MM.1S (cell line): ENCODE measurements around the gene GALNT10.

Experiments
- DNase-seq: peaks from one replicate; pipeline ENCODE4 v3.0.0-alpha.2; 2015
- H2AFZ ChIP-seq: fragments of 300-600 bp; sonication (generic); 2 replicates; pipeline ENCODE4 v1.6.0; 2016; ENCODE audit warnings: antibody characterized with exemption, low read length
- H3F3A ChIP-seq: fragments of 300-600 bp; sonication (generic); 2 replicates; pipeline ENCODE4 v1.6.1; 2016; ENCODE audit warnings: mild to moderate bottlenecking, antibody characterized with exemption, low read length, moderate library complexity, mixed read lengths; ENCODE audit not compliant: insufficient read depth
- H3K27ac ChIP-seq: fragments of 300-600 bp; sonication (generic); 2 replicates; pipeline ENCODE4 v1.5.1; 2016; ENCODE audit warnings: mild to moderate bottlenecking, low read length
- H3K27me3 ChIP-seq: fragments of 300-600 bp; sonication (generic); replicated peaks from 2 replicates; pipeline ENCODE4 v1.6.0; 2016; ENCODE audit warnings: low read length; ENCODE audit not compliant: insufficient read depth
- H3K36me3 ChIP-seq: fragments of 300-600 bp; sonication (generic); replicated peaks from 2 replicates; pipeline ENCODE4 v1.6.1; 2016; ENCODE audit warnings: mild to moderate bottlenecking, low read length, mixed read lengths; ENCODE audit not compliant: insufficient read depth
- H3K4me1 ChIP-seq: fragments of 300-600 bp; sonication (generic); 2 replicates; pipeline ENCODE4 v1.6.1; 2016; ENCODE audit warnings: low read length, mixed read lengths
- H3K4me2 ChIP-seq: fragments of 300-600 bp; sonication (generic); 2 replicates; pipeline ENCODE4 v1.6.0; 2016; ENCODE audit warnings: low read depth, low read length
- H3K4me3 ChIP-seq: fragments of 300-600 bp; sonication (generic); 2 replicates; pipeline ENCODE4 v1.5.1; 2016; ENCODE audit warnings: low read length, mixed read lengths
- H3K79me2 ChIP-seq: fragments of 300-600 bp; sonication (generic); 2 replicates; pipeline ENCODE4 v1.6.1; 2016; ENCODE audit warnings: mixed run types, low read length, mixed read lengths
- H3K9ac ChIP-seq: fragments of 300-600 bp; sonication (generic); 2 replicates; pipeline ENCODE4 v1.6.1; 2016; ENCODE audit warnings: low read length, mixed read lengths
- H3K9me2 ChIP-seq: fragments of 300-600 bp; sonication (generic); replicated peaks from 2 replicates; pipeline ENCODE4 v1.6.1; 2016; ENCODE audit warnings: mild to moderate bottlenecking, low read length, mixed read lengths; ENCODE audit not compliant: insufficient read depth
- H3K9me3 ChIP-seq: fragments of 300-600 bp; sonication (generic); replicated peaks from 2 replicates; pipeline ENCODE4 v1.6.1; 2016; ENCODE audit warnings: mild to moderate bottlenecking, low read length, mixed read lengths; ENCODE audit not compliant: insufficient read depth
- H4K20me1 ChIP-seq: fragments of 300-600 bp; sonication (generic); 2 replicates; pipeline ENCODE4 v1.6.1; 2016; ENCODE audit warnings: mild to moderate bottlenecking, low read length, moderate library complexity, mixed read lengths; ENCODE audit not compliant: insufficient read depth
- EZH2 ChIP-seq: fragments of 300-600 bp; sonication (generic); optimal IDR thresholded peaks from 2 replicates; pipeline ENCODE3; 2017; ENCODE audit warnings: low read depth, mild to moderate bottlenecking, antibody characterized with exemption, low read length, mixed read lengths
- EZH2phosphoT487 ChIP-seq: fragments of 300-600 bp; sonication (generic); IDR thresholded peaks from 2 replicates; pipeline ENCODE4 v1.6.1; 2018; ENCODE audit warnings: antibody characterized with exemption, low read length
- TF ChIP-seq, protein P1 (sequence below): fragments of 300-600 bp; sonication (generic); IDR thresholded peaks from 2 replicates; pipeline ENCODE4 v1.5.1; 2016; ENCODE audit warnings: antibody characterized with exemption, low read length, mixed read lengths

The GALNT10 gene

GRCh38 chr5:154380263-154380662 is 189.7 kb downstream of the GALNT10 start:
- TF ChIP-seq EZH2phosphoT487: no peak
- TF ChIP-seq, protein P1, sequence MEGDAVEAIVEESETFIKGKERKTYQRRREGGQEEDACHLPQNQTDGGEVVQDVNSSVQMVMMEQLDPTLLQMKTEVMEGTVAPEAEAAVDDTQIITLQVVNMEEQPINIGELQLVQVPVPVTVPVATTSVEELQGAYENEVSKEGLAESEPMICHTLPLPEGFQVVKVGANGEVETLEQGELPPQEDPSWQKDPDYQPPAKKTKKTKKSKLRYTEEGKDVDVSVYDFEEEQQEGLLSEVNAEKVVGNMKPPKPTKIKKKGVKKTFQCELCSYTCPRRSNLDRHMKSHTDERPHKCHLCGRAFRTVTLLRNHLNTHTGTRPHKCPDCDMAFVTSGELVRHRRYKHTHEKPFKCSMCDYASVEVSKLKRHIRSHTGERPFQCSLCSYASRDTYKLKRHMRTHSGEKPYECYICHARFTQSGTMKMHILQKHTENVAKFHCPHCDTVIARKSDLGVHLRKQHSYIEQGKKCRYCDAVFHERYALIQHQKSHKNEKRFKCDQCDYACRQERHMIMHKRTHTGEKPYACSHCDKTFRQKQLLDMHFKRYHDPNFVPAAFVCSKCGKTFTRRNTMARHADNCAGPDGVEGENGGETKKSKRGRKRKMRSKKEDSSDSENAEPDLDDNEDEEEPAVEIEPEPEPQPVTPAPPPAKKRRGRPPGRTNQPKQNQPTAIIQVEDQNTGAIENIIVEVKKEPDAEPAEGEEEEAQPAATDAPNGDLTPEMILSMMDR: no peak
- TF ChIP-seq EZH2: no peak
- no peaks in the 10 kb centered on the region for H3F3A ChIP-seq
- H3K4me3 ChIP-seq: no peak overlapping the region
- H3K9me2 ChIP-seq: no peaks in the 10 kb centered on the region
- no peaks in the 10 kb centered on the region for H4K20me1 ChIP-seq
- H3K4me1 ChIP-seq: peaks cover 15% of the 10 kb centered on the region
- H3K4me2 ChIP-seq: no peak overlapping the region
- no peak overlapping the region for H3K27ac ChIP-seq
- no peaks in the 10 kb centered on the region for H3K27me3 ChIP-seq
- H3K9ac ChIP-seq: no peak overlapping the region
- no peak overlapping the region for H2AFZ ChIP-seq
- no peaks in the 10 kb centered on the region for H3K36me3 ChIP-seq
- H3K9me3 ChIP-seq: no peaks in the 10 kb centered on the region
- DNase-seq: no peak
- H3K79me2 ChIP-seq: no peaks in the 10 kb centered on the region

- Histone ChIP-seq H2AFZ (no peak overlapping the region), H3K79me2 (no peaks in the 10 kb centered on the region), H3K4me1 (peaks cover 17% of the 10 kb centered on the region)
These were observed 194.1 kb downstream of the GALNT10 start for GRCh38 chr5:154384480-154385235.

DNA sequence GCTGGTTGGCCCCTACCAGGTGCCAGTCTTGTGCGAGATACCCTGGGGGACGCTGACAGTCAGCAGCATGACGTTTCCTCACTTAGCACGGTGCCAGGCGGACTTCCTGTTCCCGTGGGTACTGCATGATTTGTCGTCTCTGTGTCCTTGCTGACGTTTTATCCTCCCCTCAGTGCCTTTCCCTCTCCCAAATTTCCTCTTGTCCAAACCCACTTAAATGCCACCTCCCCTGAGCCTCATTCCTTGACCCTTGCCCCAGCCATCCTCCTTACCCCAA is 194.6 kb downstream of the GALNT10 start:
- Histone ChIP-seq H3K27me3 (no peaks in the 10 kb centered on the region), H3F3A (no peaks in the 10 kb centered on the region), H3K9ac (no peak overlapping the region), H2AFZ (no peak overlapping the region), H3K9me2 (no peaks in the 10 kb centered on the region), H3K27ac (peak overlapping the region; percentile 28; the same call in 1 of the 2 replicates), H3K9me3 (no peaks in the 10 kb centered on the region), H3K4me3 (no peak overlapping the region), H3K79me2 (no peaks in the 10 kb centered on the region), H3K4me2 (no peak overlapping the region), H3K4me1 (peaks cover 17% of the 10 kb centered on the region), H4K20me1 (no peaks in the 10 kb centered on the region), H3K36me3 (0 out of 2 replicates have a peak, but pooled peaks cover 3% of the 10 kb centered on the region)
- no peak for TF ChIP-seq EZH2
- TF ChIP-seq, protein P1: no peak
- no peak for TF ChIP-seq EZH2phosphoT487
- no peak for DNase-seq

More at GRCh38 chr5:154384480-154385235, 194.1 kb downstream of the GALNT10 start:
- TF ChIP-seq, protein P1: no peak
- TF ChIP-seq EZH2phosphoT487: no peak
- no peak for TF ChIP-seq EZH2
- peak; percentile 73 for DNase-seq
- Histone ChIP-seq H3K4me3 (no peak overlapping the region), H3K36me3 (0 out of 2 replicates have a peak, but pooled peaks cover 3% of the 10 kb centered on the region), H3F3A (no peaks in the 10 kb centered on the region), H3K27me3 (no peaks in the 10 kb centered on the region), H3K9me3 (no peaks in the 10 kb centered on the region), H4K20me1 (no peaks in the 10 kb centered on the region), H3K27ac (peak overlapping the region; percentile 28; the same call in 1 of the 2 replicates), H3K9ac (no peak overlapping the region), H3K4me2 (0 out of 2 replicates have a peak overlapping the region, but pooled peaks have one; percentile 1), H3K9me2 (no peaks in the 10 kb centered on the region)
